DMS79 (cell line): ENCODE data around the gene EPO.
"Not testable (repeated sequence)": the region's sequence is repeated elsewhere in the genome, so short reads cannot be mapped to it uniquely, and the experiment has no call there.

Experiments used
- DNase-seq: peaks from one replicate; lab custom pipeline; 2025; lab: John Stamatoyannopoulos, UW

EPO gene

GRCh38 chr7:100705320-100705752 lies 14.9 kb upstream of the EPO start:
- peak; percentile 32 for DNase-seq

GRCh38 chr7:100705753-100706671 lies 14.3 kb upstream of the EPO start, which contains the start of gene POP7:
Gene POP7 (plus strand): TSS chr7:100706121. CDS start chr7:100706831, 710 bp downstream.
- DNase-seq, result peak; percentile 96

DNA sequence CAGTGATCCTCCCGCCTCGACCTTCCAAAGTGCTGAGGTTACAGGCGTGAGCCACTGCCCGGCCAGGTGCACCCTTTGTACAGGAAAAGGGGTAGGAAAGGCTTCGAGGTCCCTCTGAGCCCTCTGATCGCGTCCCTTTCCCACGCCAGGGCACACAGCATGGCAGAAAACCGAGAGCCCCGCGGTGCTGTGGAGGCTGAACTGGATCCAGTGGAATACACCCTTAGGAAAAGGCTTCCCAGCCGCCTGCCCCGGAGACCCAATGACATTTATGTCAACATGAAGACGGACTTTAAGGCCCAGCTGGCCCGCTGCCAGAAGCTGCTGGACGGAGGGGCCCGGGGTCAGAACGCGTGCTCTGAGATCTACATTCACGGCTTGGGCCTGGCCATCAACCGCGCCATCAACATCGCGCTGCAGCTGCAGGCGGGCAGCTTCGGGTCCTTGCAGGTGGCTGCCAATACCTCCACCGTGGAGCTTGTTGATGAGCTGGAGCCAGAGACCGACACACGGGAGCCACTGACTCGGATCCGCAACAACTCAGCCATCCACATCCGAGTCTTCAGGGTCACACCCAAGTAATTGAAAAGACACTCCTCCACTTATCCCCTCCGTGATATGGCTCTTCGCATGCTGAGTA lies 13.5 kb upstream of the EPO start:
- DNase-seq, result no peak

DNA sequence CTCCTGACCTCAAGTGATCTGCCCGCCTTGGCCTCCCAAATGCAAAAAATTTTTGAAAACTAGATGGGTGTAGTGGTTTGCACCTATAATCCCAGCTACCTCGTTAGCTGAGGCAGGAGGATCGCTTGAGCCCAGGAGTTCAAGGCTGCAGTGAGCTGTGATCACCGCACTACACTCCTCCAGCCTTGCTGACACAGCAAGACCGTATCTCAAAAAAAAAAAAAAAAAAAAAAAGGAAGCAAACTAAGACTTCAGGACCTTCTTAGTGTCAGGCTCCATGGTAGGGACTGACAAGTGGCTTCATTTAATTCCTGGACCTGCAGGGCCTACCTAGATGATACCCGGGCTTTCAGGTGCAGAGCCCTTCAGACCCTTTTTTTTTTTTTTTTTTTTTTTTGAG lies 11.9 kb upstream of the EPO start:
- no peak for DNase-seq

DNA sequence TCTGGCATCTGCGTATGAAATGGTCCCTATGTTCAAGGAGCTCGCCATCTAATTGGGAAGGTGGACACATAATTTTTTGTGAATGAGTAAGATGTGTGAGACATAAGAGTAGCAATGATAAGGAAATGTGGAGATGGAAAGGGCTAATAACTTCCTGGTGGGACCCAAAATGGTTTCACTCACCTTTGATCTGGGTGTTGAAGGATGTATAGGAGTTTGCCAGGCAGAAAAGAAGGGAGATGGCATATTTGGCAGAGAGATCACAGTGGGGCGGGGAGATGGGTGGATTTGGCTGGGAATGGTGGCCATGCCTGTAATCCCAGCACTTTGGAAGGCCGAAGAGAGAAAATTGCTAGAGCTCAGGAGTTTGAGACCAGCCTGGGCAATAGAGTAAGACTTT lies 9.8 kb upstream of the EPO start:
- DNase-seq, result no peak

DNA sequence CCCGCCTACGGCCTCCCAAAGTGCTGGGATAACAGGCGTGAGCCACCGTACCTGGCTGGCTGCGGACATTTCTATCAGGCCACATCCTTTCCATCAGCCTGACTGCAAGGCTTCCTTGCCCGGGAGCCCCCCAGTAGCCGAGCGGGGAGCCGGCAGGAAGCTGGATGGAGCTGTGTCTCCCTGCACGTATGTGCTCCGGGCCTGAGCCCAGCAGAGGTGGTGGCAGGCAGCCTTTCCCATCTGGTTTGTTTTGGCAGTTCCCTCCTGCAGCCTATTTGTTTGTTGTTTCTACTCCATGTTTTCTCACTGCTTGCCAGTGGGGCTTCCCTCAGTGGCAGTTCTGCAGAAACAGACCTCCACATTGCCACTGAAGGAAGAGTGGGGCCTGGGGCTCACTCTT lies 8.9 kb upstream of the EPO start:
- no peak for DNase-seq

GRCh38 chr7:100714725-100715124 lies 5.5 kb upstream of the EPO start:
- DNase-seq, result no peak

GRCh38 chr7:100717073-100717472 lies 3.2 kb upstream of the EPO start:
- not testable (repeated sequence) for DNase-seq

- DNase-seq, result no peak
Measured at GRCh38 chr7:100719523-100720278, 567 bp upstream of the EPO start.

DNA sequence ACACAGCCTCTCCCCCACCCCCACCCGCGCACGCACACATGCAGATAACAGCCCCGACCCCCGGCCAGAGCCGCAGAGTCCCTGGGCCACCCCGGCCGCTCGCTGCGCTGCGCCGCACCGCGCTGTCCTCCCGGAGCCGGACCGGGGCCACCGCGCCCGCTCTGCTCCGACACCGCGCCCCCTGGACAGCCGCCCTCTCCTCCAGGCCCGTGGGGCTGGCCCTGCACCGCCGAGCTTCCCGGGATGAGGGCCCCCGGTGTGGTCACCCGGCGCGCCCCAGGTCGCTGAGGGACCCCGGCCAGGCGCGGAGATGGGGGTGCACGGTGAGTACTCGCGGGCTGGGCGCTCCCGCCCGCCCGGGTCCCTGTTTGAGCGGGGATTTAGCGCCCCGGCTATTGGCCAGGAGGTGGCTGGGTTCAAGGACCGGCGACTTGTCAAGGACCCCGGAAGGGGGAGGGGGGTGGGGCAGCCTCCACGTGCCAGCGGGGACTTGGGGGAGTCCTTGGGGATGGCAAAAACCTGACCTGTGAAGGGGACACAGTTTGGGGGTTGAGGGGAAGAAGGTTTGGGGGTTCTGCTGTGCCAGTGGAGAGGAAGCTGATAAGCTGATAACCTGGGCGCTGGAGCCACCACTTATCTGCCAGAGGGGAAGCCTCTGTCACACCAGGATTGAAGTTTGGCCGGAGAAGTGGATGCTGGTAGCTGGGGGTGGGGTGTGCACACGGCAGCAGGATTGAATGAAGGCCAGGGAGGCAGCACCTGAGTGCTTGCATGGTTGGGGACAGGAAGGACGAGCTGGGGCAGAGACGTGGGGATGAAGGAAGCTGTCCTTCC lies 620 bp downstream of the EPO start:
- DNase-seq, result no peak

- no peak for DNase-seq
Measured at GRCh38 chr7:100721505-100721812, 1.2 kb downstream of the EPO start.

- no peak for DNase-seq
Measured at GRCh38 chr7:100722480-100723212, 2.4 kb downstream of the EPO start.

DNA sequence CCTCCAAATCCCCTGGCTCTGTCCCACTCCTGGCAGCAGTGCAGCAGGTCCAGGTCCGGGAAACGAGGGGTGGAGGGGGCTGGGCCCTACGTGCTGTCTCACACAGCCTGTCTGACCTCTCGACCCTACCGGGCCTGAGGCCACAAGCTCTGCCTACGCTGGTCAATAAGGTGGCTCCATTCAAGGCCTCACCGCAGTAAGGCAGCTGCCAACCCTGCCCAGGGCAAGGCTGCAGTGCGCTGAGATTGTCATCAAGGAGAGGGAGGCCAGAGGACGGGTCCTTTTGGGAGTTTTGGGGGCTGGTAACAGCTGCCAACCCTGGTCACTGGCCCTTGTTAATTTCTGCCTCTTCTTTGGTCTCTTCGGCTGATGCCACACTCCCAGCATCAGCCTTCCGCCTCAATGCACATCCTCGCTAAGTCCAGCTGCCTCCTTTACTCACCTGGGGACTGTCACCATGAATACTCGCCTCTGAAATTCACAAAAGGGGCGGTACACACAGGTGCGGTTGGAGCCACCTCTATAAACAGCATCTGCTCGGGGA lies 3.5 kb downstream of the EPO start:
- DNase-seq, result no peak

DNA sequence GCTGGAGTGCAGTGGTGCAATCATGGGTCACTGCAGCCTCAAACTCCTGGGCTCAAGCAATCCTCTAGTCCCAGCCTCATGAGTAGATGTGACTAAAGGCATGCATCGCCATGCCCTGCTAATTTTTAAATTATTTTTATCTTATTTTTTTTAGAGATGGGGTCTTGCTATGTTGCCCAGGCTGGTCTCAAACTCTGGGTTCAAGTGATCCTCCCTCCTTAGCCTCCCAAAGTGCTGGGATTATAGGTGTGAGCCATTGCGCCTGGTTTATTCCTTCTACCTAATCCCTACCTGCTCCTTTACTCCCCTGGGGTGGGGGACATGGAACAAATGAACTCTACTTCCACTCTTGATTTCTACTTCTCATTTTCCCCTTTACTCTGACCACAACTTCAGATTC lies 4.1 kb downstream of the EPO start:
- not testable (repeated sequence) for DNase-seq

- DNase-seq, result no peak
Measured at GRCh38 chr7:100726996-100727761, 6.9 kb downstream of the EPO start.

GRCh38 chr7:100728196-100728595 lies 7.9 kb downstream of the EPO start:
- DNase-seq, result no peak

DNA sequence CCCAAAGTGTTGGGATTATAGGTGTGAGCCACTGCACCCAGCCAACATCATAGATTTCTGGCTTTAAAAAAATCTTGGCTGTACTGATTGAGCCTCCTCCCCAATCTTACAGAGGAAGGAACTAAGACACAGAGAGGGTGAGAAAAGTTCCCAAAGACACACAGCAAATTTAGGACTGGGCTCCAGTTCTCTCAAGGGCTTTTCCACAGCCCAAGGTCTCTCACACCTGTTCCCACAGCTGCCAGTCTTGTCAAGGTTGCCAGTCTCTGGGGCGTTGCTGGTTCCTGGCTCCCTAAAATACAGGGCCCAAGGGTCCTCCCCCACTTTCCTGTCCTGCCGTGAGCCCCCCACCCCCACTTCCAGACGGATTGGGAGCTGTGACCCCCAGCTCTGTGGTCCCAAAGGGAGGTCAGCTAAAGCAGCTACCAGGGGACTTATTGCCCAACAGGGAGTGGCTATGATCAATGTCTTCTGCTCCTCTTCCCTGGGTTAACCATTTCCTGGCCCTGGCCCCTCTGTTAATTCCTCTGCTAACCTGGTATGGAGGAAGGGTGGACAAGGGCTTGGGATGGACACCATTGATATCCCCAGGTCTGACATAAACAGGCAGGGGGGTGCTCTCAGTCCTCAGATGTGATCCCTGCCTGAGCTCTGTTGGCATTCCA lies 10.0 kb downstream of the EPO start:
- no peak for DNase-seq

- DNase-seq, result no peak
Measured at GRCh38 chr7:100731937-100732636, 11.8 kb downstream of the EPO start.

GRCh38 chr7:100735730-100736129 lies 15.5 kb downstream of the EPO start:
- DNase-seq, result no peak
